Pancreas (tissue), 10 donors: Measurements from ENCODE around the gene THBS3. TPM values are rescaled to one million over a fixed set of nuclear protein-coding genes. Genes with fewer than 3 reads are reported as not detected.

ENCODE experiments used
- ATAC-seq, 4 donors: fragments of 200-7000 bp; cut with Tn5 transposase; one replicate each; pipeline versions ENCODE4 v1.8.0 to v1.9.1; 2020; ENCODE audit warnings: mild to moderate bottlenecking in 4 of 4, moderate library complexity in 4 of 4
- DNase-seq, 6 donors: peaks; one replicate each; pipeline ENCODE4 v3.0.0-alpha.2; 2020
- FAIRE-seq: peaks from 2 replicates; lab custom pipeline; 2012; peaks lifted over from hg19 to GRCh38; lab: Jason Lieb, UNC
- H3K27ac ChIP-seq, 4 donors: fragments of 200-600 bp; sonication (generic); 1 replicate in 3 of 4; 2 replicates in 1 of 4; pipeline versions ENCODE4 v1.5.0 to v1.8.0; 2020
- H3K27me3 ChIP-seq, 4 donors: fragments of 200-600 bp; one replicate each; pipeline ENCODE4 v1.8.0; 2021
- H3K36me3 ChIP-seq, 3 donors: fragments of 200-600 bp; sonication (generic) in 1 of 3; one replicate each; pipeline versions ENCODE4 v1.5.0 to v1.8.0; 2020 to 2021
- H3K4me1 ChIP-seq, 3 donors: fragments of 200-600 bp; one replicate each; pipeline ENCODE4 v1.8.0; 2021
- H3K4me3 ChIP-seq, 4 donors: fragments of 200-600 bp; sonication (generic) in 2 of 4; one replicate each; pipeline versions ENCODE4 v1.5.0 to v1.8.0; 2020 to 2021
- H3K9me3 ChIP-seq, 4 donors: fragments of 200-600 bp; one replicate each; pipeline ENCODE4 v1.8.0; 2021
- WGBS, 2 donors: extraction: QIAGEN DNeasy Blood & Tissue Kit; methylation state at CpG; one replicate each; pipeline ENCODE4 v1.1.7; 2013; 5-methylcytosine and 5-hydroxymethylcytosine counted together
- intact Hi-C, 3 donors: fragments of 100-400 bp; cut with DNase I; formaldehyde crosslinking; loops; one replicate each; pipeline versions ENCODE4 v1.11.1 to v1.14.2; 2022
- polyA plus RNA-seq, 2 donors: library from polyadenylated mRNA; stranded (reverse); fragments of 200-250 nt; gene quantifications; one replicate each; pipeline ENCODE4 v1.2.3, GENCODE V29; 2013
- total RNA-seq, 6 donors: library from RNA; stranded (reverse); fragmentation: NEBNext Ultra II Directional in 4 of 6; extraction: Animal tissue kit (Norgen Biotek cat#: 25700) in 4 of 6; gene quantifications; one replicate each; pipeline versions ENCODE4 v1.2.1 to v1.2.4, GENCODE V29; 2021 to 2023
- TF ChIP-seq, protein P1 (sequence below), 4 donors: fragments of 200-600 bp; sonication (generic) in 3 of 4; IDR thresholded peaks; one replicate each; pipeline versions ENCODE4 v1.5.0 to v1.8.0; 2021; ENCODE audit warnings: antibody characterized with exemption in 4 of 4
- donor health status: healthy with polysubstance abuse.
- donor health status: DM: no; HTN: no; CAD: no; lungs with moderate emphysema.
- donor health status: DM: no; HTN: no; CAD: no.
- donor health status: control.
- donor health status: control.
- donor health status: Bipolar disorder and iron deficiency.
- donor health status: DM: yes; HTN: yes; CAD: no.
- donor health status: DM: no; HTN: no; CAD: no.
- donor health status: DM: no; HTN: no; CAD: no.
- donor health status: DM: yes; HTN: yes; CAD: no.

THBS3 gene
- total and polyA plus RNA-seq, 8 donors, result 9.9 to 78.6 (median 17.3) TPM

DNA sequence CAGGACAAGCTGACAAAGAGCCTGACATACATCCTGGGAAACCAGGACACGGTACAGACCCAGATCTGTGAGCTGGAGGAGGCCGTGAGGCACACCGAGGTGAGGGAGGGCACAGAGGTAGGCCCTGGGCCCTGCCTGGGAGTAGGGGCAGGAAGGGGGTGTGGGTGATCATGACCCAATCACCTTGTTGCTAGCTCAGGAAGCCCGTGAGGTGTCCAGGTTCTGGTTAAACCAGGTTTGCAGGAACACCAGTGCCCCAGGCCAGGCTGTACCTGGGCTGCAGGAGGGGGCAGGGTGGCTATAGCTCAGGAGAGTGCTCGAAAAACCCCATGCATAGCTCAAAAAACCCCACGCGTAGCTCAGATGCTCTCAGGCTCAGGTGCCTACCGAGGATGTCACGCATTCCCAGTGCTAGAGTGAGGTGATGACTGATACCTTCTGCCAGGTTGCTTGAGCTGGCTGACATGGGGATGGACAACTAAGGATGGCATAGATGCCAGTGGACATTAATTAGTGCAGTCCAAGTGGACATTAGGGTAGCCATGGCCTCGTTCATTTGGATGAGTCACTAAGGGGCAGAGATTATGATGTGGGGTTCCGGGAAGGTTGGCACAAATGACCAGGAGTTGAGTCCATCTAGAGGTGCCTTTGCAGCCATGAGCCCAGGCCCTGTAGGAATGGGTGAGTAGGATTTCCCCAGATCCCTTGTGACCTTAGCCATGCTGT is 30.3 kb downstream of the THBS3 start:
- WGBS, 2 donors, result 60 to 67% methylated on average over 11 of the region's 11 CpGs
- no peaks in the 10 kb centered on the region for H3K27me3 ChIP-seq
- FAIRE-seq, result no peak
- H3K36me3 ChIP-seq, result no peaks in the 10 kb centered on the region
- H3K27ac ChIP-seq, result no peak overlapping the region
- H3K4me3 ChIP-seq, result no peak overlapping the region
- intact Hi-C loops, result no loop called here
- H3K9me3 ChIP-seq, result no peaks in the 10 kb centered on the region
- peak in 5 of 6 donors; percentile 17 to 47 (median 38) for DNase-seq
- TF ChIP-seq, protein P1, sequence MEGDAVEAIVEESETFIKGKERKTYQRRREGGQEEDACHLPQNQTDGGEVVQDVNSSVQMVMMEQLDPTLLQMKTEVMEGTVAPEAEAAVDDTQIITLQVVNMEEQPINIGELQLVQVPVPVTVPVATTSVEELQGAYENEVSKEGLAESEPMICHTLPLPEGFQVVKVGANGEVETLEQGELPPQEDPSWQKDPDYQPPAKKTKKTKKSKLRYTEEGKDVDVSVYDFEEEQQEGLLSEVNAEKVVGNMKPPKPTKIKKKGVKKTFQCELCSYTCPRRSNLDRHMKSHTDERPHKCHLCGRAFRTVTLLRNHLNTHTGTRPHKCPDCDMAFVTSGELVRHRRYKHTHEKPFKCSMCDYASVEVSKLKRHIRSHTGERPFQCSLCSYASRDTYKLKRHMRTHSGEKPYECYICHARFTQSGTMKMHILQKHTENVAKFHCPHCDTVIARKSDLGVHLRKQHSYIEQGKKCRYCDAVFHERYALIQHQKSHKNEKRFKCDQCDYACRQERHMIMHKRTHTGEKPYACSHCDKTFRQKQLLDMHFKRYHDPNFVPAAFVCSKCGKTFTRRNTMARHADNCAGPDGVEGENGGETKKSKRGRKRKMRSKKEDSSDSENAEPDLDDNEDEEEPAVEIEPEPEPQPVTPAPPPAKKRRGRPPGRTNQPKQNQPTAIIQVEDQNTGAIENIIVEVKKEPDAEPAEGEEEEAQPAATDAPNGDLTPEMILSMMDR (IDR thresholded peaks at IDR 0.05), result no peak
- no peak for ATAC-seq
- peaks cover 0 to 12% (median 10%) of the 10 kb centered on the region in 3 donors for H3K4me1 ChIP-seq

DNA sequence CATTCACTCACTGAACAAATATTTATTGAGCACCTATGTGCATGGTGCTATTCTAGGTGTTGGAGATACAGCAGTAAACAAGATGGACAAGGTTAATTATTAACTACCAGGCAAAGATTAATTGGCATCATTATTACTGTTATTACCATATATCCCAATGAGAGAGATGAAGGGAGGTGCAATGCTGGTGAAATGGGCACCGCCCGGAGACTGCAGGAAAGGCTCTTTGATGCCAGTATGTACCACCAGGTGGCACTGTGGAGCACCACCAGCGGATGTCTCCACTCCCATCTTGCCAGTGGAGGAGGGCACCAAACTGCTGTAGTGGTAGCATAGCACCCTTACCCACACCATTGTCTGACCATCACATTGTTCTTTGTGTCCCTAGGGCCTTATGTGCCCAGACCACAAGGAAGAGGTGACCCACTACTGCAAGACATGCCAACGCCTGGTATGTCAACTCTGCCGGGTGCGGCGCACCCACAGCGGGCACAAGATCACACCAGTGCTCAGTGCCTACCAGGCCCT is 31.1 kb downstream of the THBS3 start:
- TF ChIP-seq, protein P1 (IDR thresholded peaks at IDR 0.05), result peak; percentile 89 to 96 (median 93)
- intact Hi-C loops, result no loop called here
- Histone ChIP-seq H3K4me3 (no peak overlapping the region), H3K4me1 (peaks cover 3 to 19% (median 10%) of the 10 kb centered on the region in 3 donors), H3K36me3 (no peaks in the 10 kb centered on the region), H3K9me3 (no peaks in the 10 kb centered on the region), H3K27me3 (no peaks in the 10 kb centered on the region), H3K27ac (no peak overlapping the region)
- ATAC-seq (peak; percentile 58 to 77 (median 72)), DNase-seq (peak; percentile 79 to 93 (median 89)), FAIRE-seq (no peak)
- WGBS, 2 donors, result 60 to 61% methylated on average over 8 of the region's 8 CpGs

DNA sequence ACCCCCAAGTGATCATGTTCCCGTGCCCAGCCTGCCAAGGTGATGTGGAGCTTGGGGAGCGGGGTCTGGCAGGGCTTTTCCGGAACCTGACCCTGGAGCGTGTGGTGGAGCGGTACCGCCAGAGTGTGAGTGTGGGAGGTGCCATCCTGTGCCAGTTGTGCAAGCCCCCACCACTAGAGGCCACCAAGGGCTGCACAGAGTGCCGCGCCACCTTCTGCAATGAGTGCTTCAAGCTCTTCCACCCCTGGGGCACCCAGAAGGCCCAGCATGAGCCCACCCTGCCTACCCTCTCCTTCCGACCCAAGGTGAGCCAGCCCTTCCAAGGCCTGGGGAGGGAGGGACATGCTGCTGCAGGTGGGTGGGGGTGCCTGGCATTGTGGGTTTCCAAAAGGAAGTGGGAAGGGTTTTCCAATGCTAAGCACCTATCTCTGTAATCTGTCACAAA is 31.7 kb downstream of the THBS3 start:
- TF ChIP-seq, protein P1 (IDR thresholded peaks at IDR 0.05), result no peak
- Histone ChIP-seq H3K27me3 (no peaks in the 10 kb centered on the region), H3K27ac (no peak overlapping the region), H3K4me1 (peaks cover 3 to 19% (median 10%) of the 10 kb centered on the region in 3 donors), H3K9me3 (no peaks in the 10 kb centered on the region), H3K36me3 (no peaks in the 10 kb centered on the region), H3K4me3 (no peak overlapping the region)
- DNase-seq (peak in 3 of 6 donors; percentile 24 to 76 (median 40)), FAIRE-seq (no peak), ATAC-seq (peak in 2 of 4 donors; percentile 7 to 11)
- 51 to 58% methylated on average over 9 of the region's 9 CpGs for WGBS, 2 donors
- intact Hi-C loops, result no loop called here

DNA sequence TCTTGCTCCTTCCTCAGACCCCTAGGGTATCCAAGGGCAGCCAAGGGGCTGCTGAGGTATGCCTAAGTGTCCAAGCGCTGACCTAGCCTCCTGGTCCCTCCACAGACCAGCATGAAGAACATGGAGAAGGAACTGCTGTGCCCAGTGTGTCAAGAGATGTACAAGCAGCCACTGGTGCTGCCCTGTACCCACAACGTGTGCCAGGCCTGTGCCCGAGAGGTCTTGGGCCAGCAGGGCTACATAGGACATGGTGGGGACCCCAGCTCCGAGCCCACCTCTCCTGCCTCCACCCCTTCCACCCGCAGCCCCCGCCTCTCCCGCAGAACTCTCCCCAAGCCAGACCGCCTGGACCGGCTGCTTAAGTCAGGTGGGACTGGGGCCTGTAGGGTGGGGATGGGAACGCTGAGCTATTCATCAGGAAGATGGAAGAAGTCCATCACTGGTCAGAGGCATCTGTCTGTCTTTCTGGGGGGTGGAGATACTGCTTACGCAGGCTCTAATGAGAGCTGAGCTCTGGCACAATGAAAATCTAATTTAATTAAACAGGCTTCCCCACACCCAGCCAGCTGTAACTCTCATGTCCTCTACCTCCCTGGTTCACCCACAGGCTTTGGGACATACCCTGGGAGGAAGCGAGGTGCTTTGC is 32.3 kb downstream of the THBS3 start:
- DNase-seq, result peak in 2 of 6 donors; percentile 27 to 79
- FAIRE-seq, result no peak
- H3K4me3 ChIP-seq, result no peak overlapping the region
- no peak overlapping the region for H3K27ac ChIP-seq
- ATAC-seq, result no peak
- no peaks in the 10 kb centered on the region for H3K9me3 ChIP-seq
- intact Hi-C loops, result no loop called here
- TF ChIP-seq, protein P1 (IDR thresholded peaks at IDR 0.05), result no peak
- no peaks in the 10 kb centered on the region for H3K27me3 ChIP-seq
- no peaks in the 10 kb centered on the region for H3K36me3 ChIP-seq
- WGBS, 2 donors, result 79 to 89% methylated on average over 11 to 12 of the region's 12 CpGs
- H3K4me1 ChIP-seq, result peaks cover 3 to 19% (median 10%) of the 10 kb centered on the region in 3 donors
